WI38 (cell line): ENCODE measurements around the gene NFATC2.

ENCODE experiments used
- H3K4me3 ChIP-seq: 2 replicates; pipeline ENCODE4 v1.5.1; 2011; ENCODE audit warnings: low read depth, mild to moderate bottlenecking, control low read depth, low read length
- CTCF ChIP-seq: IDR thresholded peaks from 2 replicates; pipeline ENCODE4 v1.5.1; 2012; ENCODE audit warnings: low read depth, mild to moderate bottlenecking, control low read depth, low read length

Gene NFATC2

DNA sequence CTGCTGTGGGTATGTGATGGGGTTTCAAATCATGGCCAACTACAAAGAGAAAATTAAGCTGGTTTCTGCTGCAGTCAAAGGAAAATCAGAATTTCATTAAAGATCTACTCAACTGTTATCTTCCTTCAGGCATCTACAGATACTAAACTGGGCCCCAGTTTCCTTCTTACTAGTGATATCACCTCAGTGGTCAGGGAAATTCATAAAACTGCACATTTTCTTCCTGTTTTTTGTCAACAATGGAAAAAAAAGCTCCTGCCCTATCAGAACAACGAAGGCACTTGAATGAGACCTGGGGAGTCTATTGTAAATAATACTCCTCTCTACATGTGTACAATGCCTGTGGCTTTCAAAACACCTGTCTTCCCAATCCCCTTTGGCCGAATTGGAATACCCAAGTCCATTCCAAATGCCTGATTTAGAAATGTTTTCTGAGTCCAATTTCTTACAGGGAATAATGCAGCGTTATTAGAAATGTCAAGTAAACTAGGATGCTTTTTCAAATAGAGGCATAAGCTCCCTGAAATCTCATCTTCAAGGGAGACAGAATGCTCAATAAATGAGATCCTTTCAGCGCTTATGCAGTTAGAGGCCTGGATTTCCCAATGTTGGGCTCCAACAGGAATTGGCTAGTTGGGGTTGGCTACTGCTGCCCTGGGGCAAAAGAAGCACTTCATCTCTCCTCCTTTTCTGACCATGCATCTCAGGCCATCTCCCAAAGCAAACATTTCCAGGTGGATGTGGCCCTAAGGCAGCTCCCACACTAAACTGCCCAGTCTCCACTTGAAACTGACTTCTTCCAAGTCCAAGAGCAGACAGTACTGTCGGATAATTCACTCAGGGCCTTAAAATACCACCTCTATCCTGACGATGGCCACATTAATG lies 143.3 kb downstream of the NFATC2 start:
- no peak for TF ChIP-seq CTCF
- H3K4me3 ChIP-seq: no peak overlapping the region

GRCh38 chr20:51398552-51398951 lies 144.0 kb downstream of the NFATC2 start:
- TF ChIP-seq CTCF: no peak
- H3K4me3 ChIP-seq: no peak overlapping the region

DNA sequence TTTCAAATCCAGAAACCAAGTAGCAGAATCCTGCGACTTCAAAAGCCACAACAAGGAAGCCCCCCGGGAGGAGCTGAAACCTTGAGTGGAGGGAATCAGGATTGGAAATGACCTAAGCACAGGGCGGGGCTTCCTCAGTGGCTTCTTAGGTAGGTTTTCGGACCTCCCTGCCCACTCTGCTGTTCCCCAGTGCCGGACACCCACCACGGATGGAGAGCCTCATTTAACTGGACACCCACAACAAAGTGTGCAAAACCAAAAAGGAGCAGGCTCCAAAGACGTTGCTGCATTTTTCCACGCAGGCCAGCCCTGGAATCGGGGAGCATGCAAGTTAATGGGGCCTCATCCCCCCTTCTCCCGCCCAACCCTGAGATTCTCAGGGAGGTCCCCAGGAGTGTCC lies 144.4 kb downstream of the NFATC2 start:
- no peak for TF ChIP-seq CTCF
- H3K4me3 ChIP-seq: no peak overlapping the region

GRCh38 chr20:51397137-51397536 lies 145.4 kb downstream of the NFATC2 start:
- no peak for TF ChIP-seq CTCF
- no peak overlapping the region for H3K4me3 ChIP-seq

GRCh38 chr20:51396365-51396909 lies 146.1 kb downstream of the NFATC2 start:
- TF ChIP-seq CTCF: no peak

GRCh38 chr20:51394706-51395105 lies 147.8 kb downstream of the NFATC2 start:
- no peak overlapping the region for H3K4me3 ChIP-seq
- TF ChIP-seq CTCF: no peak

More at GRCh38 chr20:51396365-51396909, 146.1 kb downstream of the NFATC2 start:
- no peak overlapping the region for H3K4me3 ChIP-seq

DNA sequence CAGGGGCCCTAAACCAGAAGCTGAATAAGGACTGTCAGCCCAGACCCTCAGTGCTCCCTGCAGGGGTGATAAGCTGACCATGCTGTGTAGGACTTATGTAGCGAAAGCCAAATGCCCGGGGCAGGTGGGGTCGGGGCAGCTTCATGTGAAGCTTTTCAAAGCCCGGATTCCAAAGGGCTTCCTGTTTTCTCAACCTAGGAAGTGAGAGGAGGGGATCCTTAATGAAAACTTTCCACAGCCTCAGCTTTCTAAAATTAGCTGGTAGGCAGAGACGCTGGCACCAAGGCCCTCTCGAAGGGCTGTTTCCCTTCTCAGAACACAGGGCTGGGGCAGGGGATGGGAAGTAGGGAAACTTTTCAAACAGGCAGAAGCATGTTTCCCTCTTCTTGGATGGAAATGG lies 148.9 kb downstream of the NFATC2 start:
- TF ChIP-seq CTCF: no peak

More for the DNA sequence above, 148.9 kb downstream of the NFATC2 start:
- H3K4me3 ChIP-seq: no peak overlapping the region
